HG02571 (cell line): ENCODE measurements around the gene EGR2.
A peak's percentile ranks its signal among the peaks of the same experiment; 100 is the strongest.

Experiments
- ATAC-seq: cut with Tn5 transposase; IDR thresholded peaks from one replicate; pipeline ENCODE4 v1.9.1; 2021; ENCODE audit warnings: mild to moderate bottlenecking, moderate library complexity; ENCODE audit not compliant: unreplicated experiment

The EGR2 gene

GRCh38 chr10:62818426-62819011 is 2.4 kb upstream of the EGR2 start:
- no peak for ATAC-seq

GRCh38 chr10:62817766-62818425 is 1.7 kb upstream of the EGR2 start:
- peak; percentile 36 for ATAC-seq

- peak; percentile 24 for ATAC-seq
Observed at GRCh38 chr10:62817121-62817765, 1.1 kb upstream of the EGR2 start.

GRCh38 chr10:62816076-62816330 is 163 bp downstream of the EGR2 start:
- ATAC-seq = no peak

- no peak for ATAC-seq
Observed at GRCh38 chr10:62815381-62816075, 638 bp downstream of the EGR2 start.

- ATAC-seq = no peak
Observed at GRCh38 chr10:62814756-62815380, 1.3 kb downstream of the EGR2 start.

- no peak for ATAC-seq
Observed at GRCh38 chr10:62813981-62814380, 2.2 kb downstream of the EGR2 start.

GRCh38 chr10:62813453-62813852 is 2.7 kb downstream of the EGR2 start:
- no peak for ATAC-seq

- no peak for ATAC-seq
Observed at GRCh38 chr10:62812672-62813439, 3.3 kb downstream of the EGR2 start.

GRCh38 chr10:62811159-62811875 is 4.8 kb downstream of the EGR2 start:
- ATAC-seq = peak; percentile 33

- ATAC-seq = no peak
Observed at GRCh38 chr10:62810156-62810902, 5.8 kb downstream of the EGR2 start.

GRCh38 chr10:62806251-62806650 is 9.9 kb downstream of the EGR2 start:
- ATAC-seq = no peak

GRCh38 chr10:62805231-62806099 is 10.7 kb downstream of the EGR2 start:
- peak; percentile 15 for ATAC-seq

- peak; percentile 82 for ATAC-seq
Observed at GRCh38 chr10:62804356-62805230, 11.6 kb downstream of the EGR2 start, which contains the start of gene ADO. Gene ADO, plus strand, starts transcription at chr10:62804720. Its CDS starts 340 bp downstream, at chr10:62805060.

GRCh38 chr10:62803724-62804355 is 12.3 kb downstream of the EGR2 start:
- no peak for ATAC-seq

GRCh38 chr10:62801871-62802270 is 14.3 kb downstream of the EGR2 start:
- no peak for ATAC-seq

- no peak for ATAC-seq
Observed at GRCh38 chr10:62796896-62797295, 19.3 kb downstream of the EGR2 start.
